Tibial artery (tissue), 4 donors: ENCODE data around the gene GRIK5.

Experiments
- DNase-seq, 2 donors: peaks; one replicate each; pipeline ENCODE4 v3.0.0-alpha.2; 2019
- H3K27ac ChIP-seq, 2 donors: fragments of 200-600 bp; sonication (generic) in 1 of 2; 1 replicate in 1 of 2; 2 replicates in 1 of 2; pipeline ENCODE4 v1.5.1; 2018 to 2019; ENCODE audit warnings: mild to moderate bottlenecking in 1 of 2
- H3K27me3 ChIP-seq, 2 donors: fragments of 200-600 bp; sonication (generic) in 1 of 2; one replicate each; pipeline versions ENCODE4 v1.5.1 to v1.6.0; 2016 to 2019
- H3K36me3 ChIP-seq, 3 donors: fragments of 200-600 bp; sonication (generic) in 2 of 3; one replicate each; pipeline ENCODE4 v1.5.1; 2016 to 2019; ENCODE audit warnings: mild to moderate bottlenecking in 2 of 3
- H3K4me1 ChIP-seq, 4 donors: fragments of 200-600 bp; sonication (generic) in 2 of 4; 1 replicate in 3 of 4; 2 replicates in 1 of 4; pipeline ENCODE4 v1.5.1; 2016 to 2019
- H3K4me3 ChIP-seq, 2 donors: fragments of 200-600 bp; sonication (generic) in 1 of 2; 1 replicate in 1 of 2; 2 replicates in 1 of 2; pipeline ENCODE4 v1.5.1; 2018 to 2019; ENCODE audit warnings: mild to moderate bottlenecking in 2 of 2
- H3K9me3 ChIP-seq, 3 donors: fragments of 200-600 bp; sonication (generic) in 1 of 3; one replicate each; pipeline ENCODE4 v1.5.1; 2016 to 2019
- intact Hi-C: fragments of 100-400 bp; cut with DNase I; formaldehyde crosslinking; loops from one replicate; pipeline ENCODE4 v1.15.0; 2023; ENCODE audit warnings: low total_unique reads
- TF ChIP-seq, protein P1 (sequence below), 2 experiments: fragments of 200-600 bp in 1 of 2; fragments of 450-650 bp in 1 of 2; IDR thresholded peaks; one replicate each; pipeline ENCODE4 v1.5.1; 2017 to 2019; ENCODE audit warnings: antibody characterized with exemption in 2 of 2, mild to moderate bottlenecking in 1 of 2, moderate library complexity in 1 of 2

Gene GRIK5

DNA sequence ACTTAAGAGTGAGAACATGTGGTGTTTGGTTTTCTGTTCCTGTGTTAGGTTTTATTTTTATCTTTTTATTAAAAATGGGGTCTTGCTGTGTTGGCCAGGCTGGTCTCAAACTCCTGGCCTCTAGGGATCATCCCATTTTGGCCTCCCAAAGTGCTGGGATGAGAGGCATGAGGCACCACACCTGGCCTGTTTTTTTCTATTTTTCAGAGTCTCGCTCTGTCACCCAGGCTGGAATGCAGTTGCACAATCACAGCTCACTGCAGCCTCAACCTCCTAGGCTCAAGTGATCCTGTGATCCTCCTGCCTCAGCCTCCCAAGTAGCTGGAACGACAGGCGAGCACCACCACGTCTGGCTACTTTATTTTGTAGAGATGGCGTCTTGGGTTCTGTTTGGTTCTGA lies 13.5 kb upstream of the GRIK5 start:
- intact Hi-C loops, result no loop called here
- Histone ChIP-seq H3K4me3 (no peak overlapping the region), H3K4me1 (peaks cover 0 to 5% (median 0%) of the 10 kb centered on the region in 4 donors), H3K27me3 (no peaks in the 10 kb centered on the region), H3K36me3 (peaks cover 41 to 58% (median 46%) of the 10 kb centered on the region in 3 donors), H3K9me3 (no peaks in the 10 kb centered on the region), H3K27ac (no peak overlapping the region)
- no peak for DNase-seq
- TF ChIP-seq, protein P1, sequence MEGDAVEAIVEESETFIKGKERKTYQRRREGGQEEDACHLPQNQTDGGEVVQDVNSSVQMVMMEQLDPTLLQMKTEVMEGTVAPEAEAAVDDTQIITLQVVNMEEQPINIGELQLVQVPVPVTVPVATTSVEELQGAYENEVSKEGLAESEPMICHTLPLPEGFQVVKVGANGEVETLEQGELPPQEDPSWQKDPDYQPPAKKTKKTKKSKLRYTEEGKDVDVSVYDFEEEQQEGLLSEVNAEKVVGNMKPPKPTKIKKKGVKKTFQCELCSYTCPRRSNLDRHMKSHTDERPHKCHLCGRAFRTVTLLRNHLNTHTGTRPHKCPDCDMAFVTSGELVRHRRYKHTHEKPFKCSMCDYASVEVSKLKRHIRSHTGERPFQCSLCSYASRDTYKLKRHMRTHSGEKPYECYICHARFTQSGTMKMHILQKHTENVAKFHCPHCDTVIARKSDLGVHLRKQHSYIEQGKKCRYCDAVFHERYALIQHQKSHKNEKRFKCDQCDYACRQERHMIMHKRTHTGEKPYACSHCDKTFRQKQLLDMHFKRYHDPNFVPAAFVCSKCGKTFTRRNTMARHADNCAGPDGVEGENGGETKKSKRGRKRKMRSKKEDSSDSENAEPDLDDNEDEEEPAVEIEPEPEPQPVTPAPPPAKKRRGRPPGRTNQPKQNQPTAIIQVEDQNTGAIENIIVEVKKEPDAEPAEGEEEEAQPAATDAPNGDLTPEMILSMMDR (IDR thresholded peaks at IDR 0.05), result no peak

- Histone ChIP-seq H3K27me3 (no peaks in the 10 kb centered on the region), H3K36me3 (peaks cover 41 to 64% (median 46%) of the 10 kb centered on the region in 3 donors), H3K9me3 (no peaks in the 10 kb centered on the region), H3K4me3 (no peak overlapping the region), H3K4me1 (peaks cover 0 to 15% (median 12%) of the 10 kb centered on the region in 4 donors), H3K27ac (no peak overlapping the region)
- intact Hi-C loops, result no loop called here
- TF ChIP-seq, protein P1 (IDR thresholded peaks at IDR 0.05), result peak in 1 of 2 experiments; percentile 12
- no peak for DNase-seq
Measured at GRCh38 chr19:42081584-42082203, 11.7 kb upstream of the GRIK5 start.

DNA sequence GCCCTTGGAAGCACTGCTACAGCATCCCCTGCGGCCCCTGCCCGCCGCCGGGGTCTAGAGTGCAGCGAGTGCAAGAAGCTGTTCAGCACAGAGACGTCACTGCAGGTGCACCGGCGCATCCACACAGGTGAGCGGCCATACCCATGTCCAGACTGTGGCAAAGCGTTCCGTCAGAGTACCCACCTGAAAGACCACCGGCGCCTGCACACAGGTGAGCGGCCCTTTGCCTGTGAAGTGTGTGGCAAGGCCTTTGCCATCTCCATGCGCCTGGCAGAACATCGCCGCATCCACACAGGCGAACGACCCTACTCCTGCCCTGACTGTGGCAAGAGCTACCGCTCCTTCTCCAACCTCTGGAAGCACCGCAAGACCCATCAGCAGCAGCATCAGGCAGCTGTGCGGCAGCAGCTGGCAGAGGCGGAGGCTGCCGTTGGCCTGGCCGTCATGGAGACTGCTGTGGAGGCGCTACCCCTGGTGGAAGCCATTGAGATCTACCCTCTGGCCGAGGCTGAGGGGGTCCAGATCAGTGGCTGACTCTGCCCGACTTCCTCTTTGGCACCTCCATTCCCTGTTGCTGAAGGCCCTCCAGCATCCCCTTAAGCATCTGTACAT lies 10.9 kb upstream of the GRIK5 start:
- intact Hi-C loops, result no loop called here
- peaks cover 41 to 64% (median 46%) of the 10 kb centered on the region in 3 donors for H3K36me3 ChIP-seq

GRCh38 chr19:42079886-42080763 lies 10.1 kb upstream of the GRIK5 start:
- Histone ChIP-seq H3K27me3 (no peaks in the 10 kb centered on the region), H3K36me3 (peaks cover 41 to 64% (median 46%) of the 10 kb centered on the region in 3 donors), H3K4me3 (no peak overlapping the region), H3K9me3 (no peaks in the 10 kb centered on the region), H3K27ac (no peak overlapping the region), H3K4me1 (peaks cover 0 to 20% (median 16%) of the 10 kb centered on the region in 4 donors)
- DNase-seq, result no peak
- TF ChIP-seq, protein P1 (IDR thresholded peaks at IDR 0.05), result no peak
- intact Hi-C loops, result no loop called here

More for the DNA sequence above, 10.9 kb upstream of the GRIK5 start:
- Histone ChIP-seq H3K4me3 (no peak overlapping the region), H3K27me3 (no peaks in the 10 kb centered on the region), H3K27ac (no peak overlapping the region), H3K4me1 (peaks cover 0 to 19% (median 14%) of the 10 kb centered on the region in 4 donors), H3K9me3 (no peaks in the 10 kb centered on the region)
- no peak for DNase-seq
- TF ChIP-seq, protein P1 (IDR thresholded peaks at IDR 0.05), result no peak

DNA sequence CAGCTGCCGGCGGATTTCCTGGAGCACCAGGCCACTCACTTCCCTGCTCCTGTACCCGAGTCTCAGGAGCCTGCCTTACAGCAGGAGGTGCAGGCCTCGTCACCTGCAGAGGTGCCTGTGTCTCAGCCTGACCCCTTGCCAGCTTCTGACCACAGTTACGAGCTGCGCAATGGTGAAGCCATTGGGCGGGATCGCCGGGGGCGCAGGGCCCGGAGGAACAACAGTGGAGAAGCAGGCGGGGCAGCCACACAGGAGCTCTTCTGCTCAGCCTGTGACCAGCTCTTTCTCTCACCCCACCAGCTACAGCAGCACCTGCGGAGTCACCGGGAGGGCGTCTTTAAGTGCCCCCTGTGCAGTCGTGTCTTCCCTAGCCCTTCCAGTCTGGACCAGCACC lies 9.3 kb upstream of the GRIK5 start:
- Histone ChIP-seq H3K4me3 (no peak overlapping the region), H3K9me3 (no peaks in the 10 kb centered on the region), H3K27ac (no peak overlapping the region), H3K4me1 (peaks cover 0 to 28% (median 20%) of the 10 kb centered on the region in 4 donors), H3K27me3 (no peaks in the 10 kb centered on the region), H3K36me3 (peaks cover 41 to 62% (median 46%) of the 10 kb centered on the region in 3 donors)
- DNase-seq, result no peak
- intact Hi-C loops, result no loop called here
- TF ChIP-seq, protein P1 (IDR thresholded peaks at IDR 0.05), result no peak
